Trophoblast cell (in vitro differentiated cells and primary cell): ENCODE measurements around the gene CDHR3.

Source experiments
- DNase-seq, 2 donors: peaks; one replicate each; pipeline ENCODE4 v3.0.0-alpha.2; 2016
- H2AFZ ChIP-seq: 2 replicates; pipeline ENCODE4 v1.6.1; 2013; ENCODE audit warnings: low read length, moderate library complexity, mild to moderate bottlenecking; ENCODE audit not compliant: insufficient read depth, poor library complexity
- H2AK5ac ChIP-seq: 2 replicates; pipeline ENCODE4 v1.6.1; 2013; ENCODE audit warnings: mild to moderate bottlenecking, low read length
- H2BK120ac ChIP-seq: 2 replicates; pipeline ENCODE4 v1.6.1; 2013; ENCODE audit warnings: low read length, mild to moderate bottlenecking, moderate library complexity; ENCODE audit not compliant: insufficient read depth, poor library complexity
- H2BK12ac ChIP-seq: 2 replicates; pipeline ENCODE4 v1.6.1; 2013; ENCODE audit warnings: mild to moderate bottlenecking, low read length, moderate library complexity
- H2BK5ac ChIP-seq: 2 replicates; pipeline ENCODE4 v1.6.1; 2013; ENCODE audit warnings: low read length, low read depth, moderate library complexity, mild to moderate bottlenecking; ENCODE audit not compliant: poor library complexity
- H3K14ac ChIP-seq: 2 replicates; pipeline ENCODE4 v1.6.1; 2013; ENCODE audit warnings: mild to moderate bottlenecking, low read length
- H3K18ac ChIP-seq: 2 replicates; pipeline ENCODE4 v1.6.1; 2013; ENCODE audit warnings: mild to moderate bottlenecking, low read length
- H3K23ac ChIP-seq: 2 replicates; pipeline ENCODE4 v1.6.1; 2013; ENCODE audit warnings: low read length
- H3K27ac ChIP-seq: 2 replicates; pipeline ENCODE4 v1.5.1; 2013; ENCODE audit warnings: low read depth, mild to moderate bottlenecking, inconsistent platforms, low read length, moderate library complexity
- H3K27me3 ChIP-seq: 2 replicates; pipeline ENCODE4 v1.6.1; 2013; ENCODE audit warnings: inconsistent platforms, mild to moderate bottlenecking, low read length, moderate library complexity; ENCODE audit not compliant: insufficient read depth
- H3K36me3 ChIP-seq, 2 experiments: 1 replicate in 1 of 2; 2 replicates in 1 of 2; pipeline ENCODE4 v1.6.1; 2013; ENCODE audit warnings: low read length in 2 of 2, mild to moderate bottlenecking in 2 of 2, moderate library complexity in 1 of 2; ENCODE audit not compliant: insufficient read depth in 2 of 2, control insufficient read depth in 1 of 2
- H3K4ac ChIP-seq: 2 replicates; pipeline ENCODE4 v1.6.1; 2013; ENCODE audit warnings: low read depth, mild to moderate bottlenecking, low read length, moderate library complexity
- H3K4me1 ChIP-seq, 2 experiments: 1 replicate in 1 of 2; 2 replicates in 1 of 2; pipeline ENCODE4 v1.6.1; 2013; ENCODE audit warnings: low read length in 2 of 2, mild to moderate bottlenecking in 2 of 2, moderate library complexity in 1 of 2; ENCODE audit not compliant: insufficient read depth in 2 of 2, control insufficient read depth in 1 of 2
- H3K4me2 ChIP-seq: 2 replicates; pipeline ENCODE4 v1.6.1; 2013; ENCODE audit warnings: inconsistent platforms, mild to moderate bottlenecking, low read length, moderate library complexity
- H3K4me3 ChIP-seq: 2 replicates; pipeline ENCODE4 v1.5.1; 2013; ENCODE audit warnings: mild to moderate bottlenecking, low read depth, low read length, inconsistent platforms
- H3K79me1 ChIP-seq: one replicate; pipeline ENCODE4 v1.6.1; 2013; ENCODE audit warnings: low read length
- H3K79me2 ChIP-seq: 2 replicates; pipeline ENCODE4 v1.6.1; 2013; ENCODE audit warnings: low read length, mild to moderate bottlenecking; ENCODE audit not compliant: control insufficient read depth, insufficient read depth, poor library complexity
- H3K9ac ChIP-seq: 2 replicates; pipeline ENCODE4 v1.6.1; 2013; ENCODE audit warnings: mild to moderate bottlenecking, low read length
- H3K9me3 ChIP-seq: 2 replicates; pipeline ENCODE4 v1.6.1; 2013; ENCODE audit warnings: low read depth, mild to moderate bottlenecking, control low read depth, inconsistent platforms, low read length; ENCODE audit not compliant: insufficient read depth
- H4K12ac ChIP-seq: 2 replicates; pipeline ENCODE4 v1.6.1; 2013; ENCODE audit warnings: low read depth, mild to moderate bottlenecking, low read length, moderate library complexity
- H4K8ac ChIP-seq: 2 replicates; pipeline ENCODE4 v1.6.1; 2013; ENCODE audit warnings: low read depth, mild to moderate bottlenecking, low read length, moderate library complexity
- H4K91ac ChIP-seq: one replicate; pipeline ENCODE4 v1.6.1; 2013; ENCODE audit warnings: low read depth, mild to moderate bottlenecking, low read length, moderate library complexity
- WGBS: extraction: QIAGEN DNeasy Blood & Tissue Kit; methylation state at CpG from one replicate; pipeline ENCODE4 v1.1.7; 2013; ENCODE audit warnings: missing lambda C conversion rate; ENCODE audit not compliant: insufficient read length, insufficient coverage; ENCODE audit errors: extremely low coverage; 5-methylcytosine and 5-hydroxymethylcytosine counted together

CDHR3 gene

DNA sequence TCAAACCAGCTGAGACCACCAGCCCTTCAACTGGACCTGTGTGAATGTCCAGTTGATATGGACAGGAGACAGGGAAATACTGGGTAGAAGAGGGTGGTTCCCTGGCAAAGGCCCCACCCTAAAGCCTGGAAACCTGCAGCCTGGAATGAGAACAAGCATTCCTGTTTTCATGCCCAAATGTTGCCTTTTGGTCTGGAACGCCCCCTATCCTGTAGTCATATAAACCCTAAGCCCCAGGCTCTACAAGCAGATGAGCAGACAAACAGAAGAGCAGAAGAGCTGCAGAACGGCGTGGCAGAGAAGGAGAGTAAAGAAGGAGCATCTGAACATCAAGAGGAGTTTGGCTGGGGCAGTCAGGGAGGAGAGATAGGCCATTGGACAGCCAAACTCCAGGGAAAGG, 110.6 kb downstream of the CDHR3 start:
- no peak overlapping the region for H3K4ac ChIP-seq
- no peak overlapping the region for H2BK12ac ChIP-seq
- H4K8ac ChIP-seq, result no peak overlapping the region
- no peak overlapping the region for H3K18ac ChIP-seq
- no peak overlapping the region for H3K14ac ChIP-seq
- H3K4me1 ChIP-seq, result peaks cover 6 to 11% of the 10 kb centered on the region in 2 experiments
- H3K36me3 ChIP-seq, result no peaks in the 10 kb centered on the region
- H3K9me3 ChIP-seq, result no peaks in the 10 kb centered on the region
- H3K79me1 ChIP-seq, result no peaks in the 10 kb centered on the region
- no peak overlapping the region for H2BK120ac ChIP-seq
- H4K12ac ChIP-seq, result no peak overlapping the region
- H2AK5ac ChIP-seq, result no peak overlapping the region
- WGBS, result no CpG with 5 or more reads among the region's 3 CpGs
- H3K27me3 ChIP-seq, result no peaks in the 10 kb centered on the region
- no peak overlapping the region for H3K4me2 ChIP-seq
- H3K23ac ChIP-seq, result no peak overlapping the region
- H3K9ac ChIP-seq, result no peak overlapping the region
- H3K79me2 ChIP-seq, result no peaks in the 10 kb centered on the region
- no peak overlapping the region for H3K4me3 ChIP-seq
- no peak overlapping the region for H4K91ac ChIP-seq
- no peak for DNase-seq
- no peak overlapping the region for H3K27ac ChIP-seq
- no peak overlapping the region for H2AFZ ChIP-seq
- H2BK5ac ChIP-seq, result no peak overlapping the region

DNA sequence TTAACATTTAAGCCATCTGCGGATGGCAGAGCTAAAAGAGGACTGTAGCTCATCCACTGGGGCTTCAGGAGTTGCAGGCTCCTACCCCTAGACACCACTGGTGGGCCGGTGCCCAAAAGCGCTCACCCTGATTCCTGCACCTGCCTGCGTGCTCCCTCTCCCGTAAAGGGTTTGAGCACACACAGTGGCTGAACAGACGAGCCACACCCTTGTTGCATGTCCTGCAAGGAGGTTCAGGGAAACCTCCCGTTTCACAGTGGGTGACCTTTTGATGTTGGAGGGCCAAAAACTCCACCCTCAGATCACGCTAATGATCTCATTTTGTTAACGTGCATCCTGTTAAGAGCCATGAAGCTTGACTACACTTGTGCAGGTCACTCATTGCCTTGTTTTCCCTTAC, 111.2 kb downstream of the CDHR3 start:
- WGBS, result no CpG with 5 or more reads among the region's 9 CpGs
- H3K4ac ChIP-seq, result no peak overlapping the region

DNA sequence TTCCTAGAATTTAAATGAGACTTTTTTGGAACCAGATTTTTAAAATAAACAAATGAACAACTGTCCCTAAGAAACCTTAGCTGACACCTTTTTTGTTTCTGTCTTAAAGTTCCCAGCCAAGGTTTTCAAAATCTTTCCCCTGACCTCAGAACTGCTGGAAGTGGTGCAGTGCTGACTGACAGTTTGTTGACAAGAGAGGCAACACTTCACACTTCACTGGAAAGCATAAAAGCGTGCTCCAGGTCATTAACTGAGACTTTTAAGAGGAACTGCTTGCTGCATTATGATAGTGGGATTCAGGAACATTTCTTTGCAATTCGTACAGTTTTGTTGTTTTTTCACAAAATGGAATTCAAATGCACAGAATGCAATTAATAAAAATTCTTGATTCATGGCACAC, 112.9 kb downstream of the CDHR3 start:
- H3K23ac ChIP-seq, result no peak overlapping the region
- no peak overlapping the region for H2BK120ac ChIP-seq
- no peak overlapping the region for H4K8ac ChIP-seq
- H3K14ac ChIP-seq, result no peak overlapping the region
- H2AFZ ChIP-seq, result no peak overlapping the region
- H3K4me3 ChIP-seq, result no peak overlapping the region
- H3K4me1 ChIP-seq, result peaks cover 4 to 9% of the 10 kb centered on the region in 2 experiments
- no peak overlapping the region for H3K18ac ChIP-seq
- DNase-seq, result no peak
- no peak overlapping the region for H4K91ac ChIP-seq
- H3K9me3 ChIP-seq, result no peaks in the 10 kb centered on the region
- WGBS, result no CpG with 5 or more reads among the region's 2 CpGs
- H2BK5ac ChIP-seq, result no peak overlapping the region
- no peak overlapping the region for H3K4ac ChIP-seq
- H3K36me3 ChIP-seq, result no peaks in the 10 kb centered on the region
- H2AK5ac ChIP-seq, result no peak overlapping the region
- no peaks in the 10 kb centered on the region for H3K27me3 ChIP-seq
- H3K27ac ChIP-seq, result no peak overlapping the region
- no peak overlapping the region for H3K9ac ChIP-seq
- H4K12ac ChIP-seq, result no peak overlapping the region
- H3K79me2 ChIP-seq, result no peaks in the 10 kb centered on the region
- no peak overlapping the region for H3K4me2 ChIP-seq
- no peak overlapping the region for H2BK12ac ChIP-seq
- no peaks in the 10 kb centered on the region for H3K79me1 ChIP-seq

More for the DNA sequence above, 111.2 kb downstream of the CDHR3 start:
- Histone ChIP-seq H3K4me1 (peaks cover 4 to 9% of the 10 kb centered on the region in 2 experiments), H3K18ac (no peak overlapping the region), H3K14ac (no peak overlapping the region), H2AK5ac (no peak overlapping the region), H2BK5ac (no peak overlapping the region), H3K27ac (no peak overlapping the region), H3K4me2 (no peak overlapping the region), H3K9me3 (no peaks in the 10 kb centered on the region), H3K27me3 (no peaks in the 10 kb centered on the region), H3K4me3 (no peak overlapping the region), H3K36me3 (no peaks in the 10 kb centered on the region), H3K9ac (no peak overlapping the region), H2AFZ (no peak overlapping the region), H4K8ac (no peak overlapping the region), H2BK120ac (no peak overlapping the region), H4K12ac (no peak overlapping the region), H4K91ac (no peak overlapping the region), H3K23ac (no peak overlapping the region), H2BK12ac (no peak overlapping the region), H3K79me1 (no peaks in the 10 kb centered on the region), H3K79me2 (no peaks in the 10 kb centered on the region)
- no peak for DNase-seq

DNA sequence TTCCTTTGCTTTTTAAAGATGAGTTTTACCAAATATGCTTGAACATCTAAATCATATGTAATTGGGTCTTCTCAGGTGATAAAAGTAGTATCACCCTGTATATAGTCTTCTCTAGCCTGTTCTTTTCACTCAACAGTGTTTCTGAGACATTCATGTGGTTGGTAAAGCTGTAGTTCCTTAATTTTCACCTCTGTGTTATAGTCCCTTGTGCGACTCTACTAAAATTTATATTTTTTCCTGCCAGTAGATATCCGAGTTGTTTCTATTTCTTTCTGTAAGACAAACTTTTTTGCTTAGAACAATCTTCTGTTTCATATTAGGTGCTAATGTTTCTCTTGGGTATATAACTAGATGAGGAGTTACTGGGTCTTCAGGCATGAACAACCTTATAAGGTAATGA, 113.5 kb downstream of the CDHR3 start:
- H3K4me3 ChIP-seq, result no peak overlapping the region
- no peak overlapping the region for H4K12ac ChIP-seq
- H3K4me2 ChIP-seq, result no peak overlapping the region
- no peak overlapping the region for H3K27ac ChIP-seq
- H3K79me1 ChIP-seq, result no peaks in the 10 kb centered on the region
- H3K9ac ChIP-seq, result no peak overlapping the region
- H3K4me1 ChIP-seq, result peaks cover 4 to 5% of the 10 kb centered on the region in 2 experiments
- no peak for DNase-seq
- no peak overlapping the region for H4K91ac ChIP-seq
- H3K4ac ChIP-seq, result no peak overlapping the region
- no peak overlapping the region for H3K23ac ChIP-seq
- no peak overlapping the region for H3K14ac ChIP-seq
- no peak overlapping the region for H2AFZ ChIP-seq
- WGBS, result no CpG with 5 or more reads among the region's 2 CpGs
- no peak overlapping the region for H4K8ac ChIP-seq
- no peaks in the 10 kb centered on the region for H3K27me3 ChIP-seq
- no peak overlapping the region for H2BK120ac ChIP-seq
- no peak overlapping the region for H2BK5ac ChIP-seq
- no peaks in the 10 kb centered on the region for H3K9me3 ChIP-seq
- H3K36me3 ChIP-seq, result no peaks in the 10 kb centered on the region
- H2AK5ac ChIP-seq, result no peak overlapping the region
- no peak overlapping the region for H2BK12ac ChIP-seq
- no peak overlapping the region for H3K18ac ChIP-seq
- no peaks in the 10 kb centered on the region for H3K79me2 ChIP-seq
